Ectodermal cell (in vitro differentiated cells): ENCODE data around the gene CEP104.

ENCODE experiments used
- H3K27ac ChIP-seq: 2 replicates; pipeline ENCODE4 v1.7.0; 2013; ENCODE audit warnings: mild to moderate bottlenecking, low read depth, low read length; ENCODE audit not compliant: insufficient read depth, poor library complexity, severe bottlenecking
- H3K27me3 ChIP-seq: 2 replicates; pipeline ENCODE4 v1.7.0; 2013; ENCODE audit warnings: mild to moderate bottlenecking, low read length; ENCODE audit not compliant: insufficient read depth, control insufficient read depth, poor library complexity, severe bottlenecking
- H3K36me3 ChIP-seq: one replicate; pipeline ENCODE4 v1.7.0; 2013; ENCODE audit warnings: low read length; ENCODE audit not compliant: control insufficient read depth, insufficient read depth
- H3K4me1 ChIP-seq: one replicate; pipeline ENCODE4 v1.7.0; 2013; ENCODE audit warnings: low read length; ENCODE audit not compliant: control insufficient read depth, insufficient read depth
- H3K4me3 ChIP-seq: 2 replicates; pipeline ENCODE4 v1.7.0; 2013; ENCODE audit warnings: low read depth, low read length, control low read depth; ENCODE audit not compliant: insufficient read depth
- H3K9me3 ChIP-seq: 2 replicates; pipeline ENCODE4 v1.7.0; 2013; ENCODE audit warnings: mild to moderate bottlenecking, low read length, moderate library complexity; ENCODE audit not compliant: control insufficient read depth
- whole genome bisulfite sequencing, 2 experiments: methylation state at CpG; one replicate each; pipeline ENCODE4 v1.1.7; 2013; ENCODE audit warnings: missing lambda C conversion rate in 2 of 2; 5-methylcytosine and 5-hydroxymethylcytosine counted together

The CEP104 gene

DNA sequence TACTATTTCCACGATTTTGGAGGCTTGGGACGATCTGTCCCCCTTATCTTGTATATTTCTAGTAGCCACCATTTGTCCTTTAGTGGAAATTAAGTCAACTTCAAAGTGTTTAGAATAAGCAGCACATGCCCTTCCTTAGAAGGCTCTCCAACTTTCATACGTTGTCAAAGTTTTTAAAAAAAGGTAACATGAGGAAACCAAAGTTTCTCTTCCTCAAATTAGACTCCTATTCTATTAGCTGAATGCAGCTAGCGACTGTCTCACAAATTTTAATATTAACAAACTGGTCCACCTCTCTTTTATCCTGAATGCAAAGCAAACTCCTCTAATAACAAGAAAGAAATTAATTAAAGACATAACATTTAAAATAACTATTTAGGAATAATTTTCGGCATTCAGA is 36.2 kb upstream of the CEP104 start:
- Histone ChIP-seq H3K27me3 (no peaks in the 10 kb centered on the region), H3K27ac (no peak overlapping the region), H3K4me1 (no peaks in the 10 kb centered on the region), H3K9me3 (no peaks in the 10 kb centered on the region), H3K4me3 (no peak overlapping the region), H3K36me3 (peaks cover 14% of the 10 kb centered on the region)
- WGBS, 2 experiments: 93 to 94% methylated on average over 5 of the region's 5 CpGs

DNA sequence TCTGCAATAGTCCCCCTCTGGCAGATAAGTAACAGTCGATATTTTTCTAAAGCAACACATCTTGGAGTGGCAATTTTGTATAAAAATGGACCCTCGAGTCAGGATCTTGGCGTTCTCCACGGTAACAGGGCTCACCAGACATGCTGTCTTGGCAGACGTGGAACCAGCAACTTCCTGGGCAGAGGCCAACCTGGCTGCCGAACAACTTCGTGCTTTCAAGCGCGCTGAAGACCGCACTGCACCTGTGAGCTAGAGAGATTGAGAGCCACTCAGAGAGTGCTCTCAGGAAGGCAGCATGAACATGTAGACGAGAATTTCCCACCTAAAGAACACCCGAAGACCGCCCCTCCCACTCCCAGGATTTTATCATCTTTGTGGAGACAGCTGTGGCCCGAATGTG is 35.7 kb upstream of the CEP104 start:
- Histone ChIP-seq H3K27ac (no peak overlapping the region), H3K36me3 (peaks cover 14% of the 10 kb centered on the region), H3K4me3 (no peak overlapping the region), H3K9me3 (no peaks in the 10 kb centered on the region), H3K4me1 (no peaks in the 10 kb centered on the region), H3K27me3 (no peaks in the 10 kb centered on the region)
- WGBS, 2 experiments: 95 to 98% methylated on average over 14 of the region's 14 CpGs

DNA sequence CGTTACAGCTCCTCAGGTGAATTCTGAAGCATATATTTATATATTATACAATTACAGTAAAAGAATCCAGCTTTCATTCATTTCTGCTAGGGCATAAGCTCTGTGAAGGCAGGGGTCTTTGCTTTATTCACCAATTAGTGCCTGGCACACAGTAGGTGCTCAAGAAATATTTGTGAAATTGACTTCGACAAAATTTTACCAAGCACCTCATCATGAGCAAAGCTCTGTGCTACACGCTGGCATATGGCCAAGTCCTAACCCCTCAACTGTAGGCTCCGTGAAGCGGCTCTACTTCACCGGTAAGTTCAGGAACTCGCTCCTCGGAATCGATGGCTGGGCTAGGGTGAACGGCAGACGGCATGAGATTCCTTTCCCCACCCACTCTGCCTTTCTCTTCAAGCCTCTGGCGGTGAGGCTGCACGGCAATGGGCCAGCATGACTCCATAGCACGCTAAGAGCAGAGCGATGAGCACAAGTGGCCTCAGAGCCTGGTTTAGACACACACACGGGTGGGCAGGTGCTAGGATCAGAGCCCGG is 34.4 kb upstream of the CEP104 start:
- WGBS, 2 experiments: 96 to 97% methylated on average over 16 to 17 of the region's 17 CpGs
- no peak overlapping the region for H3K27ac ChIP-seq
- H3K4me1 ChIP-seq: no peaks in the 10 kb centered on the region
- no peaks in the 10 kb centered on the region for H3K9me3 ChIP-seq
- no peak overlapping the region for H3K4me3 ChIP-seq
- H3K36me3 ChIP-seq: peaks cover 14% of the 10 kb centered on the region
- H3K27me3 ChIP-seq: no peaks in the 10 kb centered on the region

DNA sequence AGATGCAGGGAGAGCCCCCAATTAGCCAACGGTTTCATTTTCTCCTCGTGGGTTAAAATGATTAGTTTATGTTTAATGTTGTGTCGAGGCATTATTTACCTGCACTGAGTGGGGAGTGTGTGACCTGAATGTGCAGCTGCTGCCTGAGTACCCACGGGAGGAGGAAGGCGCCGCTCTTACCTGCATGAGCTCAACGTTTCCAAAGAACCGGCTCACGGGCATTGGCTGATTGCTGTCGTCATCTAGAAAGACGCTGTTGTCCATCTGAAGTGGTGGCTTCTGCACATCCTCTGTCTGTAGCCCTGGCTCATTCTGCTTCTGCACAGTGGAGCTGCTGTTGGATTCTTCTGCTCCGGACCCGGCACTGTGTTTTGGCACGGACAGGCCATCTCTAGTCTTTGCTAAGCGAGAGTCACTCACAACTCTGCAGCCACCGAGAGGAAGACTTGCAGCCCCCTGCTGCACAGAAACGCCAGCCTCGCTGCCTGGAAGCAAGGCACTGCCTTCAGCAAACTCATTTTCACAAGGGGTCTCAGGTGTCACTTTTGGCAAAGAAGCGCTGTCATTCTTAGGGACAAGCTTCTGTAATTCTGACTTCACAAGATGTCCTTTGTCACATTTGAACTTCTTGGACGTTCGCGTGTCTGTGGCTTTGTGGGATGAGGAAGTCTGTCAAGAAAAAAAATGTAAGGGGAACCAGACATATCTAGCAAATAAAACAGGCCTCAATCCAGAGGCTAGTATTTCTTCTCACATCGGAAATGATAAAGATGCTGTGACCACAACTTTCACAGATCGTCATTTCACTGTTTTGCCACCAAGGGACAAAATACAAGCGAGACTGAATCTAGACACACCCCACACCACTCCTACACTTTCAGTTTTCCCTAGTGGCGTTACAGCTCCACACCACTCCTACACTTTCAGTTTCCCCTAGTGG is 33.6 kb upstream of the CEP104 start:
- H3K4me3 ChIP-seq: no peak overlapping the region
- H3K9me3 ChIP-seq: no peaks in the 10 kb centered on the region
- 92 to 93% methylated on average over 26 of the region's 26 CpGs for WGBS, 2 experiments
- H3K4me1 ChIP-seq: no peaks in the 10 kb centered on the region
- peaks cover 14% of the 10 kb centered on the region for H3K36me3 ChIP-seq
- H3K27ac ChIP-seq: no peak overlapping the region
- no peaks in the 10 kb centered on the region for H3K27me3 ChIP-seq

DNA sequence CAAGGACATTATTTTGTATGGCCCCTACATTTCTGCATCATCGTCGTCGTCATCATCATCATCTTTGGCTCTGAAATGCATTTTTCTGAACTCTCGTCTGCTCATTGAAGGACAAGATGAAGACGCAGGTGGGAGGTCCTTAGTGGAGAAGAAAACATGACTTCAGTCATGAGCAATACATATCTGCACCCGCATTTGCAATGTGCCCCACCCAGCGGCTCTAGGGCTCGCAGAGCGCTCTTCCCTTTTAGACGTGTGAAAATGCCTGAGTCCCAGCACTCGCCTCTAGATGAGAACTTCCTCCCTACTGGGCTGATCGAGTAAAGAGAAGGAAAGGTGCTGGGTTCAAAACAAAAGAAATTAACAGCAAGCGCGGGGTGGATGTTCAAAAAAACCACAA is 32.9 kb upstream of the CEP104 start:
- WGBS, 2 experiments: 92 to 94% methylated on average over 14 of the region's 14 CpGs
- Histone ChIP-seq H3K36me3 (peaks cover 14% of the 10 kb centered on the region), H3K4me3 (no peak overlapping the region), H3K9me3 (no peaks in the 10 kb centered on the region), H3K27me3 (no peaks in the 10 kb centered on the region), H3K4me1 (no peaks in the 10 kb centered on the region), H3K27ac (no peak overlapping the region)

DNA sequence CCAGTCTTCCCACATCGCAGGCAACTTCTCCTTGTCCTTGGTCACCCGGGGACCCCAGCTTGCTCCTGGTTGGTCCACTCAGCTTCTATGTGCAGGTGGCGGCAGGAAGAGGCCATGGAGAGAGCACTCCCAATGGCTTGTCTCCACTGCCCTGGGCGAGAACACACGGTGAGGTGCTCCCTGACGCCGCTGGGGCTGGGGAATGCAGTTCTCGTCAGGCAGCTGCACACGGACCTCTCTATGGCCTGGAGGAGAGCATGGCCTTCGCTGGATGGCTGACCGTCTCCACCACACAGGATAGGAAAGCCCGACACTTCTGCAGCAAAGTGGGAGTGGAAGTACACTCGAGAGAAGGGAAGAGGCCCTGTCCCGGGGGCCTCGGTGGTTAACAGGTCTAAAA is 31.3 kb upstream of the CEP104 start:
- Histone ChIP-seq H3K4me1 (no peaks in the 10 kb centered on the region), H3K27ac (no peak overlapping the region), H3K4me3 (no peak overlapping the region), H3K27me3 (no peaks in the 10 kb centered on the region), H3K36me3 (peaks cover 14% of the 10 kb centered on the region), H3K9me3 (no peaks in the 10 kb centered on the region)
- 95% methylated on average over 15 of the region's 15 CpGs for WGBS, 2 experiments

DNA sequence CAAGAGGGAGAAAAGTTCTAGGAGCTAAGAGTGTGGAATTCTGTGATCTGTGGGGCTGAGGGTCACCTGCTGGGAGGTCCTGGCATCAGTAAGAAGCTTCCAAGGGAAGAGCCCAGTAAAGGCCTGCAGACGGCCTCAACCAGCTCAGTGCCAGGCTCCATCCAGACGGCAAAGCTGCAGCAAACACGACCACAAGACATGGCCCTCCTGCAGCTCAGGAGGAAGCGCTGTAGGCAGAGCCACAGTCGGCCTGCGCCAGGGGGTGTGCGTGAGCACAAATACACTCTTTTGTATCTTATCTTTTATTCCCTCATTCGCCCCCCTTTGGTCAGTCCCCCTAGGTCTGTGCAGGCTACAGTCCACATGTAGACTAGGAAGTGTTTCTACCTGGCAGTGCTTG is 29.7 kb upstream of the CEP104 start:
- 91 to 95% methylated on average over 8 of the region's 8 CpGs for WGBS, 2 experiments

DNA sequence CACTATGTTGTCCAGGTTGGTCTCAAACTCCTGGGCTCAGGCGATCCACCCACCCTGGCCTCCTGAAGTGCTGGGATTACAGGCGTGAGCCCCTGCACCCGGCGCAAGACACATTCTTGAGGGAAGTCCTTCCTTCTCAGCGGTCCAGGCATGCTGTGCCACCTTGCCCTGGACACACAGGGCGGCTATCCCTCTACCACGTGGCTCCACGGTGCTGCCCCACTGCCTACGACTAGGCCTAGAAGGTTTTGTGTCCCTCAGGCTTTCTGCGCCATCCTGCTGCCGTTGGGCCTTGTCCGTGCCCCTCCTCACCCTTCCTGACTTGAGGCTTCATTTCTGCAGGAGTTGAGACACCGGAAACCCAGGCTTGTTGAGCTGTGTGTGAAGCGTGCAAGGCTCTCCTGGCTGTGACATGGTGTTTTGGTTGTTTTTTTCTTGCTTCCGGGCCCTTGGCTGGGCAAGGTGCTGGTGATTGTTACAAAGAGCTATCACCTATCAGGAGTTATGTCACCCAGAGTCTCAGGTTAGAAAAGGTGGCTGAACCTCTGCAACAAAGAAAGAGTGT is 29.2 kb upstream of the CEP104 start:
- Histone ChIP-seq H3K4me3 (no peak overlapping the region), H3K9me3 (no peaks in the 10 kb centered on the region), H3K27me3 (no peaks in the 10 kb centered on the region), H3K4me1 (no peaks in the 10 kb centered on the region), H3K27ac (no peak overlapping the region), H3K36me3 (peaks cover 10% of the 10 kb centered on the region)
- 94 to 95% methylated on average over 15 of the region's 15 CpGs for WGBS, 2 experiments

More for the DNA sequence above, 29.7 kb upstream of the CEP104 start:
- Histone ChIP-seq H3K4me1 (no peaks in the 10 kb centered on the region), H3K4me3 (no peak overlapping the region), H3K27ac (no peak overlapping the region), H3K36me3 (peaks cover 10% of the 10 kb centered on the region), H3K9me3 (no peaks in the 10 kb centered on the region), H3K27me3 (no peaks in the 10 kb centered on the region)

DNA sequence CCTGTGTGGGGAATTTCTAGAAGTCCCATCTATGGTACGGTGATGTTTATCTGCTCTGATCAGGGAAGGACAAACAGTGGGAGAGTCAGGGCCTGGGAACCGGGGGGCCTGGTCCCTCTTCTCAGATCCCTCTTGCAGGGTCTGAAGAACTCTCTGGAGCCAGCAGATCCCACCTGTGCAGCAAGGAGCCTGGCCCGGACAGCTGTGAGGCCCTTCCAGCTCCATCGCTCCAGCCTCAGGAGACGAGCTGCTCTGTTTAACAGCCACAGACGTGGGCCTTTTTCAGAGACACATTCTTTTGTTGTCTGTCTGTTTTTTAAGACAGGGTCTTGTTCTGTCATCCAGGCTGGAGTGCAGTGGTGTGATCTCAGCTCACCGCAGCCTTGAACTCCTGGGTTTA is 28.6 kb upstream of the CEP104 start:
- H3K36me3 ChIP-seq: peaks cover 9% of the 10 kb centered on the region

DNA sequence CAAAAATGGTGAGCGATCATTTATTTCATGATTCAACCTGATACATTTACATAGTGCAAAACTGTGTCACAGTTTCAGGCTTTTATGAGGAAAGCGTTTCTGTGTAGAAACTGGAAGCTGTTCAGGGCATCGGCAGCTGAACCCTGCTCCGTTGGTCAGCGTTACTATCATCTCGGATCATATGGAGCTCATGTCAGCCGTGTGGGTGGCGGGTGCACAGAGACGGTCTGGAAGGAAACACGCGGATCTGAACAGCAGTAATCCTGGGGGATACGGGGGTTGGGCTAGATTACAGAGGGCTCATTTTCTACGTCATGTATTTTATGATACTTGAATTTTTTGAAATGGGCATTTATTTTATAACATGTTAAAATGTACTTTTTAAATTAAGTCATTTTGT is 28.0 kb upstream of the CEP104 start:
- Histone ChIP-seq H3K36me3 (peaks cover 2% of the 10 kb centered on the region), H3K4me1 (no peaks in the 10 kb centered on the region), H3K9me3 (no peaks in the 10 kb centered on the region), H3K27me3 (no peaks in the 10 kb centered on the region), H3K4me3 (no peak overlapping the region), H3K27ac (no peak overlapping the region)
- WGBS, 2 experiments: 94 to 97% methylated on average over 13 of the region's 13 CpGs

More for the DNA sequence above, 28.6 kb upstream of the CEP104 start:
- Histone ChIP-seq H3K4me3 (no peak overlapping the region), H3K9me3 (no peaks in the 10 kb centered on the region), H3K27me3 (no peaks in the 10 kb centered on the region), H3K4me1 (no peaks in the 10 kb centered on the region), H3K27ac (no peak overlapping the region)
- WGBS, 2 experiments: 92 to 93% methylated on average over 7 of the region's 7 CpGs
